Uterus (tissue), 4 donors: ENCODE measurements around the gene SERPIND1. TPM values are rescaled to one million over a fixed set of nuclear protein-coding genes. Genes with fewer than 3 reads are reported as not detected.
A peak's percentile ranks its signal among the peaks of the same experiment; 100 is the strongest.

Experiments used
- DNase-seq, 2 donors: peaks; one replicate each; pipeline ENCODE4 v3.0.0-alpha.2; 2019 to 2020
- H3K27ac ChIP-seq, 2 donors: fragments of 200-600 bp; sonication (generic); 1 replicate in 1 of 2; 2 replicates in 1 of 2; pipeline ENCODE4 v1.5.1; 2016 to 2018
- H3K27me3 ChIP-seq, 2 donors: fragments of 200-600 bp; sonication (generic); one replicate each; pipeline ENCODE4 v1.5.1; 2018 to 2019; ENCODE audit warnings: control low read depth in 1 of 2
- H3K36me3 ChIP-seq, 2 donors: fragments of 200-600 bp; sonication (generic); one replicate each; pipeline ENCODE4 v1.5.1; 2019; ENCODE audit warnings: control low read depth in 1 of 2
- H3K4me1 ChIP-seq, 2 donors: fragments of 200-600 bp; sonication (generic); one replicate each; pipeline ENCODE4 v1.5.1; 2018 to 2019; ENCODE audit warnings: control low read depth in 1 of 2
- H3K4me3 ChIP-seq, 2 donors: fragments of 200-600 bp; sonication (generic); 1 replicate in 1 of 2; 2 replicates in 1 of 2; pipeline ENCODE4 v1.5.1; 2018 to 2019; ENCODE audit warnings: mild to moderate bottlenecking in 1 of 2
- H3K9me3 ChIP-seq, 2 donors: fragments of 200-600 bp; sonication (generic); one replicate each; pipeline ENCODE4 v1.5.1; 2019; ENCODE audit warnings: control low read depth in 1 of 2
- CTCF ChIP-seq, 4 experiments: fragments of 200-600 bp in 2 of 4; fragments of 450-650 bp in 2 of 4; sonication (generic) in 2 of 4; IDR thresholded peaks; one replicate each; pipeline ENCODE4 v1.5.1; 2016 to 2019; ENCODE audit warnings: antibody characterized with exemption in 4 of 4, mild to moderate bottlenecking in 2 of 4, moderate library complexity in 1 of 4
- POLR2A ChIP-seq, 2 donors: fragments of 450-650 bp; IDR thresholded peaks; one replicate each; pipeline ENCODE4 v1.6.1; 2016; ENCODE audit warnings: antibody characterized with exemption in 2 of 2, mild to moderate bottlenecking in 1 of 2, moderate library complexity in 1 of 2
- intact Hi-C: fragments of 100-400 bp; cut with DNase I; formaldehyde crosslinking; loops from one replicate; pipeline ENCODE4 v1.15.1; 2023; ENCODE audit warnings: low total_unique reads
- total RNA-seq, 4 donors: library from RNA; depleted of rRNA in 3 of 4; stranded (reverse); fragments of >200 nt in 3 of 4; gene quantifications; one replicate each; pipeline versions ENCODE4 v1.1.0 to v1.2.4, GENCODE V29; 2014 to 2023
- donor health status: DM: yes; HTN: yes; CAD: no.

Gene SERPIND1
- 1 to 10 TPM in 2 of 4 donors, not detected in 2; 1.0 to 4.5 TPM for total RNA-seq

GRCh38 chr22:20773793-20774212 lies at the start of gene SERPIND1:
TSS of gene SERPIND1 (plus strand) at chr22:20774113. CDS start at chr22:20779313, 5,200 bp downstream.
- no peaks in the 10 kb centered on the region for H3K4me1 ChIP-seq
- H3K27ac ChIP-seq = peak within 1 kb of the TSS; percentile 17 to 84
- no peaks in the 10 kb centered on the region for H3K36me3 ChIP-seq
- H3K9me3 ChIP-seq = no peaks in the 10 kb centered on the region
- H3K4me3 ChIP-seq = no peak within 1 kb of the TSS
- no peak for DNase-seq
- H3K27me3 ChIP-seq = no peaks in the 10 kb centered on the region
- intact Hi-C loops = no loop called here
- TF ChIP-seq POLR2A (IDR thresholded peaks at IDR 0.05) = no peak
- no peak for TF ChIP-seq CTCF (IDR thresholded peaks at IDR 0.05)

DNA sequence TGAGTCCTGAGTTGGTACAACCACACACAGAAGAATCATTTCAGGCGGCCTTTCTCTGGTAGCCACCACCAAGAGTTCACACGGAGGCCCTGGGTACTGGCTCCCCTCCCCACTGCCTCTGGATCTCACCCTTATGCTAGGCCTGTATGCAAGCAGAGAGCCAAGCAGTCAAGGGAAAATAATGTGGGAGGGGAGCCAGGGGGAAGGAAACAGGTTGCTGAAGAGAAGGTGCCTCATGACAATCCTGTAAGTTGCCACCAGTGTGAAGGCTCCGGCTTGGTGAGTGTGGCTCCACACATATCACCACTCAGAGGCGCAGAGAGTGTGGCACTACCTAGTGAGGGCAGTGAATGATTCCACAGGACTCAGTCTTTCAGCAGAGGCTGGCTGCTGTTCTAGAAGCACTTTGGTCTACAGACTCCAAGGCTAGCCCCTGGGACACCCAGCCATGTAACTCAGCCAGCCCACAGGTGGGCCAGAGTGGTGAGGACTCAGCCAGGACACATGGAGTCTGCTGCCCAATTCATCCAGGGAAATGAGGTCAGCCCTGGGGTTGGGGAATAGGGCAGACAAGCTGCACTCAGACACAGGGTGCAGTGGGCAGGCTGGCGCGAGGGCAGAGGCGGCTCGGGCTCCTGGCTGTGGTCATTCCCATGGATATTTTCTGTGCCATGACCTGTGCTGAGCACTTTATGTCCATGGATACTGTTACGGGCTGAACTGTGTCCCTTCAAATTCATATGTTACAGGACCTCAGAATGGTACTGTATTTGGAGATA lies 49.0 kb upstream of the SERPIND1 start:
- Histone ChIP-seq H3K27ac (no peak overlapping the region), H3K4me1 (no peaks in the 10 kb centered on the region), H3K36me3 (no peaks in the 10 kb centered on the region), H3K9me3 (no peaks in the 10 kb centered on the region), H3K27me3 (no peaks in the 10 kb centered on the region), H3K4me3 (no peak overlapping the region)
- intact Hi-C loops = no loop called here
- TF ChIP-seq CTCF (IDR thresholded peaks at IDR 0.05) (no peak), POLR2A (IDR thresholded peaks at IDR 0.05) (no peak)
- no peak for DNase-seq

DNA sequence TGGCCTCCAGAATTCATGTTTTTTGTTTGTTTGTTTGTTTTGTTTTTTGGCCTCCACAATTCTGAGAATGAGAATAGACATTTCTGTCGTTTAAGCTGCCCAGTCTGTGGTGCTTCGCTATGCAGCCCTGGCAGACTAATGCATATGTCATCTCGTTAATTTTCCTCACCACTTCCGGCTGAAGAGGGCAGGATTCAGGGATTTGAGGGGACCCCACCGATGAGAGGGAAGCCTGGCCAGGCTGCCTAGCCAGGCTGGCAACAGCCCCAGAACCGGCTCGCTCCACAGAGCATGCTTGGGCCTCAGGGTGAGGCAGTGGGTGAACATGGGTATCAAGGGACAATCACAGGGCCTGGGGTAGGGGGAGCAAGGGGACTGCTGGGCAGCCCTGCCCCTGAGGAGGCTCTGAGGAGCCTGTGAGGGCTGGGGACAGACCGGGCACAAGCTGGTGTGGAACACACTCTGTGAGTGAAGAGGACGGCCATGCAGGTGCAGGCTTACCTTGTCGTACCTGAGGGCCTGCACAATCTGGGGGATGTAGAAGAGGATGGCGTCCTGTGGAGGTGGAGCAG lies 47.8 kb upstream of the SERPIND1 start:
- H3K27me3 ChIP-seq = no peaks in the 10 kb centered on the region
- no peak overlapping the region for H3K4me3 ChIP-seq
- no peaks in the 10 kb centered on the region for H3K4me1 ChIP-seq
- DNase-seq = no peak
- intact Hi-C loops = no loop called here
- no peak for TF ChIP-seq POLR2A (IDR thresholded peaks at IDR 0.05)
- TF ChIP-seq CTCF (IDR thresholded peaks at IDR 0.05) = no peak
- no peaks in the 10 kb centered on the region for H3K36me3 ChIP-seq
- H3K9me3 ChIP-seq = no peaks in the 10 kb centered on the region
- H3K27ac ChIP-seq = no peak overlapping the region

DNA sequence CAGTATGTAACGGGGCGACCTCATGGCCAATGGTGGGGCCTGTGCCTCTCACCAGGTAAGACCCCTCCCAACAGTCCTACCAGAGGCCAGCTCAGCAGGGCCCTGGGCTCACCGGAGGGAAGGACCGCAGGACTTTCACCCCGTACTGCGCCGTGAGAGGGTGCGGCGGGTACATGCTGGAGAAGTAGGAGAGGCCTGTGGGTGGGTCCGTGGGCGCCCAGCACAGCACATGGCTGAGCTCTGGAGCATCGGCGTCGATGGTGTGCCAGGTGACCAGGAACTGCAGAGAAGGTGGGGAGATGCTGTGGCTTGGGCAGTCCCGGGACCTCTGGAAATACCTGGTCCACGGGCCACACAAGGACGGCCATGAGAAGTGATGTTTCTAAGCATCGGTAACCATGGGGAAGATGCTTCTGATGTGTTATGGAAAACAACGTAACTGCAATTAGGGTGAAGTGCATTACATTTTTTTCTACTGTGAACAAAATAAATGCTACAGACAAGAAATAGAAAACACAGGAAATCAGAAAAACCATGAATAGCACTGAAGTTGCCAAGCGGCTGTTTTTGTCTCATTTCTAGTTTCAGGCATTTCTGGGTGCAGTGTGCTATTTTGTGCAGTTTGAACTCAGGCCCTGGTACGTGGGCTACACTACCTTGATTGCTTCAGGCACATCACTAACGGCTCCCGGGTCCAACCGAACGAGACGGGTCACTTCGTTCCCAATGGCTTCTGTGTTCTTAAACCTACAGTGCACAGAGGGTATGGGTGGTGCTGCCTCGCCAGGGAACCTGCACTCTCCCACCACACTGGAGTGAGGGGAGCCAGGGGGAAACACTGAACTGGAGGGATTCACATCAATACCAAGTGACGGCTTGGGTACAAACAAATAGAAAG lies 46.5 kb upstream of the SERPIND1 start:
- H3K9me3 ChIP-seq = no peaks in the 10 kb centered on the region

More for the DNA sequence above, 46.5 kb upstream of the SERPIND1 start:
- H3K36me3 ChIP-seq = no peaks in the 10 kb centered on the region
- no peak overlapping the region for H3K27ac ChIP-seq
- DNase-seq = no peak
- TF ChIP-seq CTCF (IDR thresholded peaks at IDR 0.05) (no peak), POLR2A (IDR thresholded peaks at IDR 0.05) (no peak)
- H3K4me3 ChIP-seq = no peak overlapping the region
- no peaks in the 10 kb centered on the region for H3K4me1 ChIP-seq
- intact Hi-C loops = no loop called here
- no peaks in the 10 kb centered on the region for H3K27me3 ChIP-seq
